NK-92 (cell line): ENCODE data around the gene ADA.
"Not testable (repeated sequence)": the region's sequence is repeated elsewhere in the genome, so short reads cannot be mapped to it uniquely, and the experiment has no call there.

ENCODE experiments used
- DNase-seq: peaks from one replicate; lab custom pipeline; 2025; ENCODE audit not compliant: unreplicated experiment; lab: John Stamatoyannopoulos, UW

ADA gene

DNA sequence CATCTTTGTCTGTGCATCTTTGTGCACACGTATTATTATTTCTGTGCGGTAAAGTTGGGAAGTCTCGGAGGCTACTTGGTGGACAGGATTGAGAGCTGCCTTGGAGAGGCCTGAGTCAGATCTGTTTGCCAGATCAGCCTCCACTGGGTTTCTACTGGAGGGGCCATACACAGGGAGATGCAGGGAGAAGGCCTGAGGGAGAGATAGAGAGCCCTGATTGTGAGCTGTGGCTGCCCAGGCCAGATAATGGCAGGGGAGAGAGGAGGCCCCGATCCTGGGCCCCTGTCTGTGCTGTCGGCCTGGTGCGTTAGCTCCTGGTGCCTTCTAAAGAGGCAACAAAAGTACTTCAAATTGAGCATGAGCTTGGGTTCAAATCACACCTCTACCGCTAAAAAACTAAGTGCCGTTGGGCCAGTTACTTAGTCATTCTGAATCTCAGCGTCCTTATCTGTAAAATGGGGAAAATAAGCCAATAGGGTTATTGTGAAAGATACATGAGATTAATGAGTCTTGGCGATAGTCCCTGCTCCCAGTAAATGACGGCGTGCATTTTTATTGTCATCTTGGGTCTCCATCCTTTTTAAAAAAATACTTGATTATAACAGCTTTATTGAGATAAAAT lies 27.6 kb upstream of the ADA start:
- no peak for DNase-seq

DNA sequence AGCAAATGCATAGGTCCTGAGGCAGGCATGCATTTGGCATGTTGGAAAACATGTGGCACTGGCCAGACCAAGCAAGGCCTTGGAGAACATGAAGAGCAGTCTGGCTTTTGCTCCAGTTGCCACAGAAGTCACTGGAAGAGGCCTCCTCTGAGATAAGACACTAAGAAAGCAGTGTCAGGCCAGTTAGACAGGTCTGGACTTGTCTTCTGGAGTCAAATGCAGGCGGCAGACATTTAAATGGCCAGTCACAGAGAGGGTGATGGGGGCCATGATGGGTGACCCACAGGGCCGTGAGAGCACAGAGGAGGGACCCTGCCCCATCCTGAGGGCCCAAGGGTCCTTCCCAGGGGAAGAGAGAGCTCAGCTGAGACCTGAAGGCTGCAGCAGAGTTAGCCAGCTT lies 26.7 kb upstream of the ADA start:
- no peak for DNase-seq

DNA sequence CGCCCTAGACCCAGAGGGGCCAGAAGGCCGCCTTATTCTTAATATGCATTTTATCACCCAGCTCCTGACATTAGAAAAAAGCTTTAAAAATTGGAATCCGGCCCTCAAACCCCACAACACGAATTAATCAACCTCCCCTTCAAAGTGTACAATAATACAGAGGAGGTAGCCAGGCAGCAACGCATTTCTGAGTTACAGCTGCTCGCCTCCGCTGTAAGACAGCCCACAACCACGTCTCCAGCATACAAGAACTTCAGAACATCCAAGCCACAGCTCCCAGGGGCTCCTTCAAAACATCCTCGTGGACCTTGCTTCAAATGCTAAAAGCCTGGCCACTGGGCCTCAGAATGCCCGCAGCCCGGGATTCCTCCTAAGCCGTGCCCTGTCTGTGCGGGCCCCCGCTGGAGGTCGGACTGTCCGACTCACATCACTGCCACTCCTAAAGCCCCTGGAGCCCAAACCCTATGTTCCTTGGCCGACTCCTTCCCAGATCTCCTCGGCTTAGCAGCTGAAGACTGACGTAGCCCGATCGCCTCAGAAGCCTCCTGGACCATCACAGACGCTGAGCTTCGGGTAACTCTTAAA lies 20.9 kb upstream of the ADA start:
- not testable (repeated sequence) for DNase-seq

DNA sequence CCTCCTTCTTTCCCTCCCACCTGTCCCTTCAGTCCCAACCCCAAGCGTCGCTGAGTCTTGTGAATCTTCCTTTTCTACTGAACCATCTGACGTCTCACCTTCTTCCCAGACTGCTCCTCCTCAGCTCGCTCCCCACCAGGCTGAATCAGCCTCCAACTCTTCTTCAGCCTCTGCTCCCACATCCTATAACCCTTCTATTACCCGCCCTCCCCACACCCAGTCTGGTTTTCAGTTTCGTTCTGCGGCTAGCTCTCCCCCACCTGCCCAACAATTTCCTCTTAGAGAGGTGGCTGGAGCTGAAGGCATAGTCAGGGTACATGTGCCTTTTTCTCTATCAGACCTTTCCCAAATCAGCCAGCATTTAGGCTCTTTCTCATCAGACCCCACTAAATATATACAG lies 20.0 kb upstream of the ADA start:
- DNase-seq, result not testable (repeated sequence)

DNA sequence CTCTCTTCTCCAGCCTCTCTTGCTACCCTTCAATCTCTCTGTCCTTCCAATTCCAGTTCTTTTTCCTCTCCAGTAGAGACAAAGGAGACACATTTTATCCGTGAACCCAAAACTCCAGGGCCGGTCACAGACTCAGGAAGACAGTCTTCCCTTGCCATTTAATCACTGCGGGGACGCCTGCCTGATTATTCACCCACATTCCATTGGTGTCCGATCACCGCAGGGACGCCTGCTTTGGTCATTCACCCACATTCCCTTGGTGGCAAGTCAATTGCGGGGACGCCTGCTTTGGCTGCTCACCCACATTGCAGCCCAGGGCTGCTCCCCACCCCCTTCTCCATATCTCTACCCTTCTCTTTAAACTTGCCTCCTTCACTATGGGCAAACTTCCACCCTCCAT lies 19.4 kb upstream of the ADA start:
- DNase-seq, result not testable (repeated sequence)

- no peak for DNase-seq
These were observed 14.6 kb upstream of the ADA start for GRCh38 chr20:44666066-44666465.

- no peak for DNase-seq
These were observed 12.6 kb upstream of the ADA start for GRCh38 chr20:44664131-44664530.

DNA sequence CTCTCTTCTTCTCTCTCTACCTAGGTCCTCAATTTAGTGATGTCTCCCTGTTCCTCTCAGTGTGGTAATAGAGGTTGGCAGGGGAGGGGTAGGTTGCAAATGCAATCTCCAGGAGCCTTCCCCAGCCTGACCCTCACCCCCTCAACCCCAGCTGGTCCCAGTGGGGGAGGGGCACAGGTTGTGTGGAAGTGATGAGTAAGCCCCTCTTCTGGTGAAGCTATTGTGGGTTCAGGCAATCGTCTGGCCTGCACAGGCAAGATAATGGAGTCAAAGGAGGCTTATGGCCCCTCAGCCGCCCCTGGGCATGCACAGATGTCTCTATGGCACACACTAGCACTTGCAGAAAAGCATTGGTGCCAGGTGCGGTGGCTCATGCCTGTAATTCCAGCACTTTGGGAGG lies 10.8 kb upstream of the ADA start:
- no peak for DNase-seq

GRCh38 chr20:44660581-44660980 lies 9.1 kb upstream of the ADA start:
- DNase-seq, result no peak

GRCh38 chr20:44659931-44660330 lies 8.4 kb upstream of the ADA start:
- no peak for DNase-seq

- DNase-seq, result no peak
These were observed 7.3 kb upstream of the ADA start for GRCh38 chr20:44658810-44659209.

DNA sequence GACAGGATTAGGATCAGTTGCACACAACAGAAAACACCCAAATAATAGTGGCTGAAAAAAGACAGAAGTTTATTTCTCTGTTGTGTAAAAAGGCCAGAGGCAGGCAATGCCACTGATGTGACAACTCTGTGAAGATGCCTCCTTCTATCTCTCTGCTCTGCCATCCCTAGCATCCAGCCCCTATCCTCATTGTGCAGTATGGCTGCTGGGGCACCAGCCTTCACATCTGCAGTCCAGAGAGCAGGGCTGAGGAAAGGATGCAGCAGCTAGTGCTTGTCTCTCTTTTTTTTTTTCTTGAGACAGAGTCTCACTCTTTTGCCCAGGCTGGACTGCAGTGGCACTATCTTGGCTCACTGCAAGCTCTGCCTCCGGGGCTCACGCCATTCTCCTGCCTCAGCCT lies 6.4 kb upstream of the ADA start:
- no peak for DNase-seq

- DNase-seq, result no peak
These were observed 4.9 kb upstream of the ADA start for GRCh38 chr20:44656448-44656847.

GRCh38 chr20:44654210-44654609 lies 2.7 kb upstream of the ADA start:
- not testable (repeated sequence) for DNase-seq

GRCh38 chr20:44653546-44653945 lies 2.0 kb upstream of the ADA start:
- DNase-seq, result no peak

GRCh38 chr20:44651434-44651683 lies 140 bp downstream of the ADA start:
- DNase-seq, result no peak

GRCh38 chr20:44650771-44651433 lies 597 bp downstream of the ADA start:
- DNase-seq, result no peak

DNA sequence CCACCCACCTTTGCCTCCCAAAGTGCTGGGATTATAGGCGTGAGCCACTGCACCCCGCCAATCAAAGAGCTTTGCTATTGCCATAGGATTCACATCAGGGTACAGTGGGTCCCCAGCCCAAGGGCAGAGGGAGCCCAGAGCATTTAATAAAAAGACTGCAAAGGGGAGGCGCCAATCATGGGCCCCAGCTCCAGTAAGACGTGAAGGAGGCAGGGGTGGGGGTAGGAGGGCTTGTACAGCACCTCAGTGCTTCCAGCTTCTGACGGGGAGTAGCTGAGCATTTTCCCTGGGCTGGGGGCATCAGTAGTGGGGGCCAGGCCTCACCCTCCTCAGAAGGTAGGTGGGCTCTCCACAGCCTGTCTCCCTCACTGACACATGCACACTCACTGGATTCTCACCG lies 1.5 kb downstream of the ADA start:
- DNase-seq, result no peak

- no peak for DNase-seq
These were observed 2.4 kb downstream of the ADA start for GRCh38 chr20:44649126-44649525.

GRCh38 chr20:44648579-44648978 lies 2.9 kb downstream of the ADA start:
- DNase-seq, result no peak

DNA sequence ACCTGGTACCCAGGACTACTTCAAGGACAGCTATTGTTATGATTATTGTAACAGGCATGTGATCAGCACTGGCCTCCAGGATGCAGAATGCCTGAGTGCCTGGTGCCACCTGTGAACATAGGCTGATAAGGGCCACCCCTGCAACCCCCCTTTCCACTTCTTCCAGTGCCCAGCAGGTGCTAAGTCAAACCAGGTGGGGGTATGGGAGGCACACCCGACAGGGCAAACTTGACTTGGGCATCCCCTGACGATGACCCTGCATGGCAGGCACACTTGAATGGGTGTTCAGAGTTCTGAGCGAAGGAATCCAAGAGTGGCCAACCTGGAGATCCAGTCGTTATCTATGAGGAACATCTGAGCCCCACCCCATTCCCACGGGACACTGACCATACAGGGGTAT lies 3.4 kb downstream of the ADA start:
- DNase-seq, result no peak

- no peak for DNase-seq
These were observed 4.7 kb downstream of the ADA start for GRCh38 chr20:44646641-44647274.
